K562 (cell line): ENCODE data around the gene VILL. TPM values are rescaled to one million over a fixed set of nuclear protein-coding genes. Genes with fewer than 3 reads are reported as not detected.

Experiments
- ZNF407 ChIP-seq: fragments of 450-650 bp; IDR thresholded peaks from 2 replicates; pipeline ENCODE4 v1.6.1; 2016; ENCODE audit warnings: low read depth
- polyA plus RNA-seq, 8 experiments: library from polyadenylated mRNA; depleted of rRNA in 4 of 8; stranded (reverse) in 5 of 8; unstranded in 3 of 8; fragments of >200 nt; fragmentation: Nextera tagmentation in 2 of 8; fragmentation: Illumina TruSeq in 1 of 8; extraction: Ambion mirVana in 2 of 8; extraction: Trizol in 1 of 8; gene quantifications; 2 replicates each; pipeline versions ENCODE4 v1.2.1 to v1.2.3, GENCODE V29; 2011 to 2014; ENCODE audit warnings: inconsistent platforms in 1 of 8, missing spikeins in 1 of 8
- total RNA-seq, 7 experiments: library from RNA; depleted of rRNA in 6 of 7; stranded (reverse); fragments of >200 nt in 6 of 7; fragmentation: Illumina TruSeq in 2 of 7; extraction: Trizol in 2 of 7; gene quantifications; 2 replicates each; pipeline versions ENCODE4 v1.2.1 to v1.2.3, GENCODE V29; 2011 to 2021; ENCODE audit warnings: low replicate concordance in 1 of 7

VILL gene
- total and polyA plus RNA-seq, 9 of the 15 experiments (the other 6 are each of a cell fraction or from before 2014, with no cell fraction given), result 0.11 to 16.0 (median 8.8) TPM

GRCh38 chr3:37968199-37968598 is 22.4 kb upstream of the VILL start (continued):
- TF ChIP-seq ZNF407, result no peak
